ENCODE results near the gene ARNT2. TPM values are rescaled to one million over a fixed set of nuclear protein-coding genes. Genes with fewer than 3 reads are reported as not detected.
"Not testable (repeated sequence)": the region's sequence is repeated elsewhere in the genome, so short reads cannot be mapped to it uniquely, and the experiment has no call there.

ARNT2 gene
- total RNA-seq, 1 donor from 2014 or later = under 0.01 TPM

DNA sequence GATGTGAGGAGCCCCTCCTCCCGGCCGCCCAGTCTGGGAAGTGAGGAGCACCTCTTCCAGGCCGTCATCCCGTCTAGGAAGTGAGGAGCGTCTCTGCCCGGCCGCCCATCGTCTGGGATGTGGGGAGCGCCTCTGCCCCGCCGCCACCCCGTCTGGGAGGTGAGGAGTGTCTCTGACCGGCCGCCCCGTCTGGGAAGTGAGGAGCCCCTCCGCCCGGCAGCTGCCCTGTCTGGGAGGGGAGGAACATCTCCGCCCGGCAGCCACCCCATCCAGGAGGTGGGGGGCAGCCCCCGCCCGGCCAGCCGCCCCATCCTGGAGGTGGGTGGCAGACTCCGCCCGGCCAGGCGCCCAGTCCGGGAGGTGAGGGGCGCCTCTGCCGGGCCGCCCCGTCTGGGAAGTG, 243.2 kb downstream of the ARNT2 start:
- DNase-seq (ENCODE audit: low read depth in 2 of 2) = not testable (repeated sequence)

Other genes with a start within 250 kb of the ARNT2 start
- not detected in 2 replicates for gene CTXND1, start 152.2 kb upstream of the ARNT2 start, total RNA-seq